GM21576 (cell line): ENCODE data around the gene STEAP1.

ENCODE experiments used
- ATAC-seq: cut with Tn5 transposase; IDR thresholded peaks from one replicate; pipeline ENCODE4 v1.9.1; 2021; ENCODE audit warnings: mild to moderate bottlenecking, moderate library complexity; ENCODE audit not compliant: unreplicated experiment

STEAP1 gene

DNA sequence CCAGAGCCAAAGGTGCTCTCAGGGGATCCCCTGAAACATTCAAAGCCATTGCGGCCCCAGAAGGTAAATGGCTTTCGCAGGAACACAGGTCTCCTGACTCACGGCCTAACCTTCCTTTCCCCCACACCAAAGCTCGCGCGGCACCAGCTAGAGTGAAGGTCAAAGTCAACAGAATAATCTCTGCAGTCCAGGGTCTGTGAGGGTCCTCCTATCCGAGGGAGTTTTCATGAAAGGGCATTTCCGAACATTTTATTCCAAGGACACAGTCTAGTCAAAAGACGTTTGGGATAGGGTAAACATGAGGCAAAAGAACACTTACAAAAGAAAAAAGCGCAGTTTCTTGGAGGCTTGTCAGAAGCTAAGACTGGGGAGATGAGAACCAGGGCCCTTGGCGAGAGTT is 56.7 kb downstream of the STEAP1 start:
- peak; percentile 5 for ATAC-seq

DNA sequence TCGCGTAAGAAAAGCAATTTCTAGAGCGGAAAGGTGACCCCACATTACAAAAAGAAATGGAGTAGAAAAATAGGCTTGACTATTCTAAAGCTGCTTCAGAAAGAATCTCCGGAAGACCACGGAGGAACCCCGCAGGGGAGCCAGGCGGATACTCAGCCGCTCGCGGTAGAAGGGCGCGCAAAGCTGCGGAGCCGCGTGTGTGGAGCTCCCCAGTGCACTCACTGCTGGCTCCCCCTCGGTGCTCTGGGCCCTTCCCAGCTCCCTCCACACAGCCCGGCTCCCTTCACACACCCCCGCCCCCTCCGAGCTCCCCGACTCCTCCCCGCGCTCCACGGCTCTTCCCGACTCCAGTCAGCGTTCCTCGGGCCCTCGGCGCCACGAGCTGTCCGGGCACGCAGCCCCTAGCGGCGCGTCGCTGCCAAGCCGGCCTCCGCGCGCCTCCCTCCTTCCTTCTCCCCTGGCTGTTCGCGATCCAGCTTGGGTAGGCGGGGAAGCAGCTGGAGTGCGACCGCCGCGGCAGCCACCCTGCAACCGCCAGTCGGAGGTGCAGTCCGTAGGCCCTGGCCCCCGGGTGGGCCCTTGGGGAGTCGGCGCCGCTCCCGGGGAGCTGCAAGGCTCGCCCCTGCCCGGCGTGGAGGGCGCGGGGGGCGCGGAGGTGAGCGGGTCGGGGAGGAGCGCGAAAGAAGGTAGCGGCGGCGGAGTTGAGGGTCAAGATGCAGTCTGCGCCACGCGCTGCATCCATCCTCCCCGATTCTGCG is 57.3 kb downstream of the STEAP1 start, which contains the start of gene STEAP2:
STEAP2 (plus strand) TSS at position 350 of the 758 bp plus-strand sequence. CDS start 13,343 bp downstream, outside the sequence.
- ATAC-seq: peak; percentile 90

DNA sequence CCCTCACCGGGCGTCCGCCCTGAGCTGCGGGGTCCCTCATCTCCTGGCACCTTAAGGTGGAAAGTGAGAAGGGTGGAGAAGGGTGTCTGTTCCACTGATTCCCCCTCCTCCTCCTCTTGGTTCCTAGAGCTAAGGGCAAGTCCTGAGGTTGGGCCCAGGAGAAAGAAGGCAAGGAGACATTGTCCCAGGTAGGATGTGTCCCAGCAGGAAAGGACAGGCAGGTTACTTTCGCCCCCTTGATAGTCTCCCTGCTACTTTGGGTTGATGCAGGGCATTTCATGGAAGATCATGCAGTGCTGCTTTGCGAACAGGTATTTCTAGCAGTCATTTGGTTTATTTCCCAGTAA is 57.9 kb downstream of the STEAP1 start:
- no peak for ATAC-seq

DNA sequence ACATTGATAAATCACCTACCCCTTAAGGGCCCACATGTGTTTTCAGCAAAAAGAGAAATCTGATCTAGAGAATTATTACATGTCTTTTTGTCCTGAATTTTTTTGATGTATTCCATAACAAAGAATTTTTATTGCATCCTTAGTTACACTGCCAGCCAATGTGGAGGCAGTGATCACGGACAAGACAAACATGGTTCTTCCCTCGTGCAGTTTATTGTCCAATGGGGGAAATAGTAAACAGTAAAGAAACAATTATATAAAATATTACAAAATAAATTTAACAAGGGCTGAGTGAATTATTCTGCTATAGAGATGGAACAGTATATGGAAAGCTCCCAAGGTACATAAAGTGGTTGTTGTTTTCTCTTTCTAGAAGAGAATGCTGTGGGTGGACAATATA is 59.3 kb downstream of the STEAP1 start:
- ATAC-seq: no peak
